ENCODE measurements around the gene MTOR.

GRCh38 chr1:11211461-11211860 is 50.9 kb downstream of the MTOR start:
- TF ChIP-seq, protein P1, sequence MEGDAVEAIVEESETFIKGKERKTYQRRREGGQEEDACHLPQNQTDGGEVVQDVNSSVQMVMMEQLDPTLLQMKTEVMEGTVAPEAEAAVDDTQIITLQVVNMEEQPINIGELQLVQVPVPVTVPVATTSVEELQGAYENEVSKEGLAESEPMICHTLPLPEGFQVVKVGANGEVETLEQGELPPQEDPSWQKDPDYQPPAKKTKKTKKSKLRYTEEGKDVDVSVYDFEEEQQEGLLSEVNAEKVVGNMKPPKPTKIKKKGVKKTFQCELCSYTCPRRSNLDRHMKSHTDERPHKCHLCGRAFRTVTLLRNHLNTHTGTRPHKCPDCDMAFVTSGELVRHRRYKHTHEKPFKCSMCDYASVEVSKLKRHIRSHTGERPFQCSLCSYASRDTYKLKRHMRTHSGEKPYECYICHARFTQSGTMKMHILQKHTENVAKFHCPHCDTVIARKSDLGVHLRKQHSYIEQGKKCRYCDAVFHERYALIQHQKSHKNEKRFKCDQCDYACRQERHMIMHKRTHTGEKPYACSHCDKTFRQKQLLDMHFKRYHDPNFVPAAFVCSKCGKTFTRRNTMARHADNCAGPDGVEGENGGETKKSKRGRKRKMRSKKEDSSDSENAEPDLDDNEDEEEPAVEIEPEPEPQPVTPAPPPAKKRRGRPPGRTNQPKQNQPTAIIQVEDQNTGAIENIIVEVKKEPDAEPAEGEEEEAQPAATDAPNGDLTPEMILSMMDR (IDR thresholded peaks at IDR 0.05), result no peak
- TF ChIP-seq POLR2A (IDR thresholded peaks at IDR 0.05) (no peak), POLR2AphosphoS5 (IDR thresholded peaks at IDR 0.05) (no peak), EP300 (IDR thresholded peaks at IDR 0.05) (no peak)
